Putamen (tissue), 1 donor: ENCODE data around the gene SMPD3.

ENCODE experiments used
- DNase-seq: peaks from one replicate; pipeline ENCODE4 v3.0.0-alpha.2; 2016; ENCODE audit warnings: low spot score

Gene SMPD3

GRCh38 chr16:68380676-68381362 is 67.5 kb downstream of the SMPD3 start:
- no peak for DNase-seq

GRCh38 chr16:68380348-68380670 is 68.0 kb downstream of the SMPD3 start:
- no peak for DNase-seq

- DNase-seq, result no peak
Observed at GRCh38 chr16:68379472-68380347, 68.6 kb downstream of the SMPD3 start.

- DNase-seq, result no peak
Observed at GRCh38 chr16:68378436-68379415, 69.6 kb downstream of the SMPD3 start.

GRCh38 chr16:68377667-68378393 is 70.5 kb downstream of the SMPD3 start:
- DNase-seq, result no peak

GRCh38 chr16:68377221-68377620 is 71.1 kb downstream of the SMPD3 start:
- DNase-seq, result no peak

- DNase-seq, result no peak
Observed at GRCh38 chr16:68376590-68376989, 71.7 kb downstream of the SMPD3 start.

GRCh38 chr16:68375801-68376536 is 72.3 kb downstream of the SMPD3 start:
- DNase-seq, result no peak

GRCh38 chr16:68374961-68375660 is 73.2 kb downstream of the SMPD3 start:
- no peak for DNase-seq

GRCh38 chr16:68374246-68374805 is 74.0 kb downstream of the SMPD3 start:
- DNase-seq, result no peak

GRCh38 chr16:68373528-68374245 is 74.6 kb downstream of the SMPD3 start:
- DNase-seq, result no peak

- DNase-seq, result no peak
Observed at GRCh38 chr16:68372806-68373205, 75.5 kb downstream of the SMPD3 start.

- no peak for DNase-seq
Observed at GRCh38 chr16:68372381-68372720, 76.0 kb downstream of the SMPD3 start.

GRCh38 chr16:68371706-68372380 is 76.5 kb downstream of the SMPD3 start:
- DNase-seq, result no peak

- no peak for DNase-seq
Observed at GRCh38 chr16:68371276-68371651, 77.0 kb downstream of the SMPD3 start.

- no peak for DNase-seq
Observed at GRCh38 chr16:68370581-68371275, 77.6 kb downstream of the SMPD3 start.

- DNase-seq, result no peak
Observed at GRCh38 chr16:68369697-68370580, 78.4 kb downstream of the SMPD3 start.
